Measurements from ENCODE around the gene RPP38. TPM values are rescaled to one million over a fixed set of nuclear protein-coding genes. Genes with fewer than 3 reads are reported as not detected.

Gene RPP38
- total and polyA plus RNA-seq, 2 of the 8 experiments (the other 6 are each of a cell fraction or from before 2014, with no cell fraction given): 20.8 to 23.3 TPM

DNA sequence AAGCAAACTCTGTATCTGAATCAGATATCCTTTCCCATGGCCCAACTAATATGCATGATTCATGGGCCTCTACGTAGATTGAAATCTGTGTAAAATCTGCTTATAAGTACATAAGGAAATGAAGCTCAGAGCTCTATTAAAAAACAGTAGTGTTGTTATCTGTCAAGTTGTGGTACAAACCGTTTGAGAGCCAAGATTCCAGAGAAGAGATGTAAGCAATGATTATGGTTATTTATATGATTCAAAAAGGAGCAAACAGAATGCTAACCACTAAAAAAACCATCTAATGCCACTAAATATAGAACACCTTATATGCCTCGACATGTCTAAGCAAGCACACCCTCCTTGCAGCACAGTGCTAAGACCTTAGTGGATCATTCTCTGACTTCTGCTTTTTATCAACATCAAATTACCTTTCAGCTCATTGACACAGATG, 26.6 kb downstream of the RPP38 start (continued):
- TF ChIP-seq TCF12 (IDR thresholded peaks at IDR 0.05; ENCODE audit: low read depth, low read length): no peak
- TF ChIP-seq EP300 (IDR thresholded peaks at IDR 0.05; ENCODE audit: borderline replicate concordance in 1 of 2, low read depth in 2 of 2, low read length in 2 of 2): no peak
- TF ChIP-seq JUND (IDR thresholded peaks at IDR 0.05; ENCODE audit: low read length): no peak
- no peak for TF ChIP-seq BCL11A (IDR thresholded peaks at IDR 0.05; ENCODE audit: low read depth in 2 of 2, low read length in 2 of 2)
- no peak for TF ChIP-seq FOSL1 (IDR thresholded peaks at IDR 0.05; ENCODE audit: insufficient read depth, low read depth, low read length)
